ENCODE measurements around the gene IL32.
A peak's percentile ranks its signal among the peaks of the same experiment; 100 is the strongest.

The IL32 gene

DNA sequence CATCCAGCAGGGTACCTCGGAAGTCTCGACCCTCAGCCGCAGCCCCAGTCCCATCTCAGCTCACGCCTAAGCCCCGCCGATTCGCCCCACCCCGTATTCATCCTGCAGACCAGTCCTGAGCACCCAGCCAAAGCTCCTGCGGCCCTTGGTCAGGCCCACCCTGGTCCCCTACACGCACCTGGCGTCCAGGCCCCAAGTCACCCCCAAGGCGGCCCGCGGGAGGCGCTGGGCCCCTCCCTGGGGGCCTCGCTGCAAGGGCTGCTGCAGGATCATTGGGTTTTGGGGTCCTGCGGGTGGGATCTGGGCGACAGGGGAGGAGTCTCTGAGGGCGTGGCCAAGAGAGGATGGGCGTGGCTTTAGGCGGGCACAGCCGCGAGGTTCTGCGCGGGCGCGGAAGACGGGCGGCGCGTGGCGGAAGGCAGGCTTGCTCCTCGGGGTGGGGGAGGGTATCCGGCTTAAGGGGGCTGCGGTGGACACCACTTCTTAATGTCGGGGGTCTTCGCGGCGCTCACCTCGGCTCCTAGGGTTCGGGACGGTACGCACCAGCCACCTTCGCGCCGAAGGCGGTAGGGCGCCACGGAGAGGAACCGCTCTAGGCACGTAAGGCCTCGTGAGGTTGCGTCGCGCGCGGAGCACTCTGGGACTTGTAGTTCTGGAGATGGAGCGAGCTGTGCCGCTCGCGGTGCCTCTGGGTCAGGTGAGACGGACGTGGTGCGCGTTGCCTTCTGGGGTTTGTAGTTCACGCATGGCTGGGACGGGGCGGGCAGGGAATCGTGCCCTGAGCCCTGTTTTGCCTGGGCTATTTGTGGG is 41.6 kb upstream of the IL32 start, which contains the start of the genes HCFC1R1 and THOC6 (continued):
- TF ChIP-seq, protein P1, sequence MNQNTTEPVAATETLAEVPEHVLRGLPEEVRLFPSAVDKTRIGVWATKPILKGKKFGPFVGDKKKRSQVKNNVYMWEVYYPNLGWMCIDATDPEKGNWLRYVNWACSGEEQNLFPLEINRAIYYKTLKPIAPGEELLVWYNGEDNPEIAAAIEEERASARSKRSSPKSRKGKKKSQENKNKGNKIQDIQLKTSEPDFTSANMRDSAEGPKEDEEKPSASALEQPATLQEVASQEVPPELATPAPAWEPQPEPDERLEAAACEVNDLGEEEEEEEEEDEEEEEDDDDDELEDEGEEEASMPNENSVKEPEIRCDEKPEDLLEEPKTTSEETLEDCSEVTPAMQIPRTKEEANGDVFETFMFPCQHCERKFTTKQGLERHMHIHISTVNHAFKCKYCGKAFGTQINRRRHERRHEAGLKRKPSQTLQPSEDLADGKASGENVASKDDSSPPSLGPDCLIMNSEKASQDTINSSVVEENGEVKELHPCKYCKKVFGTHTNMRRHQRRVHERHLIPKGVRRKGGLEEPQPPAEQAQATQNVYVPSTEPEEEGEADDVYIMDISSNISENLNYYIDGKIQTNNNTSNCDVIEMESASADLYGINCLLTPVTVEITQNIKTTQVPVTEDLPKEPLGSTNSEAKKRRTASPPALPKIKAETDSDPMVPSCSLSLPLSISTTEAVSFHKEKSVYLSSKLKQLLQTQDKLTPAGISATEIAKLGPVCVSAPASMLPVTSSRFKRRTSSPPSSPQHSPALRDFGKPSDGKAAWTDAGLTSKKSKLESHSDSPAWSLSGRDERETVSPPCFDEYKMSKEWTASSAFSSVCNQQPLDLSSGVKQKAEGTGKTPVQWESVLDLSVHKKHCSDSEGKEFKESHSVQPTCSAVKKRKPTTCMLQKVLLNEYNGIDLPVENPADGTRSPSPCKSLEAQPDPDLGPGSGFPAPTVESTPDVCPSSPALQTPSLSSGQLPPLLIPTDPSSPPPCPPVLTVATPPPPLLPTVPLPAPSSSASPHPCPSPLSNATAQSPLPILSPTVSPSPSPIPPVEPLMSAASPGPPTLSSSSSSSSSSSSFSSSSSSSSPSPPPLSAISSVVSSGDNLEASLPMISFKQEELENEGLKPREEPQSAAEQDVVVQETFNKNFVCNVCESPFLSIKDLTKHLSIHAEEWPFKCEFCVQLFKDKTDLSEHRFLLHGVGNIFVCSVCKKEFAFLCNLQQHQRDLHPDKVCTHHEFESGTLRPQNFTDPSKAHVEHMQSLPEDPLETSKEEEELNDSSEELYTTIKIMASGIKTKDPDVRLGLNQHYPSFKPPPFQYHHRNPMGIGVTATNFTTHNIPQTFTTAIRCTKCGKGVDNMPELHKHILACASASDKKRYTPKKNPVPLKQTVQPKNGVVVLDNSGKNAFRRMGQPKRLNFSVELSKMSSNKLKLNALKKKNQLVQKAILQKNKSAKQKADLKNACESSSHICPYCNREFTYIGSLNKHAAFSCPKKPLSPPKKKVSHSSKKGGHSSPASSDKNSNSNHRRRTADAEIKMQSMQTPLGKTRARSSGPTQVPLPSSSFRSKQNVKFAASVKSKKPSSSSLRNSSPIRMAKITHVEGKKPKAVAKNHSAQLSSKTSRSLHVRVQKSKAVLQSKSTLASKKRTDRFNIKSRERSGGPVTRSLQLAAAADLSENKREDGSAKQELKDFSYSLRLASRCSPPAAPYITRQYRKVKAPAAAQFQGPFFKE (tag by site-specific recombination; IDR thresholded peaks at IDR 0.05; ENCODE audit: borderline replicate concordance), result no peak
- TF ChIP-seq ZNF701 (tag by site-specific recombination; IDR thresholded peaks at IDR 0.05), result no peak
- TF ChIP-seq GLI4 (tag by site-specific recombination; IDR thresholded peaks at IDR 0.05), result 0 out of 2 replicates have a peak, but pooled peaks have one; percentile 33
- peak; percentile 93 for TF ChIP-seq GLIS2 (tag by site-specific recombination; IDR thresholded peaks at IDR 0.05)
- peak; percentile 96 for TF ChIP-seq KLF9 (tag by site-specific recombination; IDR thresholded peaks at IDR 0.05; ENCODE audit: low read depth)
- TF ChIP-seq, protein P2, sequence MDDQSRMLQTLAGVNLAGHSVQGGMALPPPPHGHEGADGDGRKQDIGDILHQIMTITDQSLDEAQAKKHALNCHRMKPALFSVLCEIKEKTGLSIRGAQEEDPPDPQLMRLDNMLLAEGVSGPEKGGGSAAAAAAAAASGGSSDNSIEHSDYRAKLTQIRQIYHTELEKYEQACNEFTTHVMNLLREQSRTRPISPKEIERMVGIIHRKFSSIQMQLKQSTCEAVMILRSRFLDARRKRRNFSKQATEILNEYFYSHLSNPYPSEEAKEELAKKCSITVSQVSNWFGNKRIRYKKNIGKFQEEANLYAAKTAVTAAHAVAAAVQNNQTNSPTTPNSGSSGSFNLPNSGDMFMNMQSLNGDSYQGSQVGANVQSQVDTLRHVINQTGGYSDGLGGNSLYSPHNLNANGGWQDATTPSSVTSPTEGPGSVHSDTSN (CRISPR knock-in tag; IDR thresholded peaks at IDR 0.05), result no peak
- TF ChIP-seq ZNF610 (tag by site-specific recombination; IDR thresholded peaks at IDR 0.05; ENCODE audit: borderline replicate concordance), result peak; percentile 96
- TF ChIP-seq ZNF394 (tag by site-specific recombination; IDR thresholded peaks at IDR 0.05; ENCODE audit: borderline replicate concordance), result peak; percentile 70; the same call in 1 of the 2 replicates
- TF ChIP-seq ZBTB8A (tag by site-specific recombination; IDR thresholded peaks at IDR 0.05), result peak; percentile 88
- TF ChIP-seq ZBTB20 (tag by site-specific recombination; IDR thresholded peaks at IDR 0.05), result peak; percentile 52; the same call in 1 of the 2 replicates
- TF ChIP-seq ZNF580 (tag by site-specific recombination; IDR thresholded peaks at IDR 0.05), result peak; percentile 83
- TF ChIP-seq HOXD13 (CRISPR knock-in tag; IDR thresholded peaks at IDR 0.05; ENCODE audit: borderline replicate concordance), result no peak
- TF ChIP-seq ZNF292 (tag by site-specific recombination; IDR thresholded peaks at IDR 0.05; ENCODE audit: borderline replicate concordance, low read depth), result no peak
- TF ChIP-seq, protein P3, sequence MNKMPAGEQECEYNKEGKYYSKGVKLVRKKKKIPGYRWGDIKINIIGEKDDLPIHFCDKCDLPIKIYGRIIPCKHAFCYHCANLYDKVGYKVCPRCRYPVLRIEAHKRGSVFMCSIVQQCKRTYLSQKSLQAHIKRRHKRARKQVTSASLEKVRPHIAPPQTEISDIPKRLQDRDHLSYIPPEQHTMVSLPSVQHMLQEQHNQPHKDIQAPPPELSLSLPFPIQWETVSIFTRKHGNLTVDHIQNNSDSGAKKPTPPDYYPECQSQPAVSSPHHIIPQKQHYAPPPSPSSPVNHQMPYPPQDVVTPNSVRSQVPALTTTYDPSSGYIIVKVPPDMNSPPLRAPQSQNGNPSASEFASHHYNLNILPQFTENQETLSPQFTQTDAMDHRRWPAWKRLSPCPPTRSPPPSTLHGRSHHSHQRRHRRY (tag by site-specific recombination; IDR thresholded peaks at IDR 0.05), result no peak
- no peak for TF ChIP-seq ZNF488 (tag by site-specific recombination; IDR thresholded peaks at IDR 0.05)
- TF ChIP-seq ZNF670 (tag by site-specific recombination; IDR thresholded peaks at IDR 0.05; ENCODE audit: low read depth), result no peak
- TF ChIP-seq ZNF341 (tag by site-specific recombination; IDR thresholded peaks at IDR 0.05; ENCODE audit: low read depth), result peak; percentile 49; the same call in 1 of the 2 replicates
- no peak for TF ChIP-seq HOXC10 (CRISPR knock-in tag; IDR thresholded peaks at IDR 0.05)
- TF ChIP-seq ZNF114 (tag by site-specific recombination; IDR thresholded peaks at IDR 0.05), result no peak
- no peak for TF ChIP-seq IKZF3 (tag by site-specific recombination; IDR thresholded peaks at IDR 0.05)
- no peak for TF ChIP-seq ZNF513 (tag by site-specific recombination; IDR thresholded peaks at IDR 0.05)
- TF ChIP-seq ZNF639 (tag by site-specific recombination; IDR thresholded peaks at IDR 0.05), result peak; percentile 84
- peak; percentile 12; the same call in 1 of the 2 replicates for TF ChIP-seq ZBTB21 (tag by site-specific recombination; IDR thresholded peaks at IDR 0.05)
- no peak for TF ChIP-seq SCRT2 (tag by site-specific recombination; IDR thresholded peaks at IDR 0.05)
- TF ChIP-seq RBAK (tag by site-specific recombination; IDR thresholded peaks at IDR 0.05), result no peak
- TF ChIP-seq ZNF335 (tag by site-specific recombination; conservative IDR thresholded peaks at IDR 0.05), result peak; percentile 97
- 0 out of 2 replicates have a peak, but pooled peaks have one; percentile 2 for TF ChIP-seq ZNF146 (tag by site-specific recombination; IDR thresholded peaks at IDR 0.05)

All from HEK293 (cell line).